Ascending aorta (tissue), 2 donors: ENCODE measurements around the gene RAB9A. TPM values are rescaled to one million over a fixed set of nuclear protein-coding genes. Genes with fewer than 3 reads are reported as not detected.

Source experiments
- DNase-seq, 2 donors: peaks; one replicate each; pipeline ENCODE4 v3.0.0-alpha.2; 2019; ENCODE audit warnings: low spot score in 2 of 2
- H3K27ac ChIP-seq, 2 donors: fragments of 200-600 bp; sonication (generic); one replicate each; pipeline ENCODE4 v1.5.1; 2016 to 2017; ENCODE audit warnings: mild to moderate bottlenecking in 1 of 2
- H3K27me3 ChIP-seq: fragments of 200-600 bp; sonication (generic); one replicate; pipeline ENCODE4 v1.5.1; 2017
- H3K36me3 ChIP-seq, 2 donors: fragments of 200-600 bp; sonication (generic); one replicate each; pipeline ENCODE4 v1.5.1; 2016
- H3K4me1 ChIP-seq, 2 donors: fragments of 200-600 bp; sonication (generic); one replicate each; pipeline ENCODE4 v1.5.1; 2016 to 2017; ENCODE audit warnings: mild to moderate bottlenecking in 1 of 2
- H3K4me3 ChIP-seq, 2 donors: fragments of 200-600 bp; sonication (generic); one replicate each; pipeline ENCODE4 v1.5.1; 2016 to 2017; ENCODE audit warnings: mild to moderate bottlenecking in 1 of 2
- H3K9me3 ChIP-seq, 2 donors: fragments of 200-600 bp; sonication (generic); one replicate each; pipeline ENCODE4 v1.5.1; 2016
- CTCF ChIP-seq, 3 experiments: fragments of 200-600 bp in 2 of 3; fragments of 450-650 bp in 1 of 3; sonication (generic) in 2 of 3; IDR thresholded peaks; one replicate each; pipeline ENCODE4 v1.5.1; 2016 to 2019; ENCODE audit warnings: antibody characterized with exemption in 3 of 3, mild to moderate bottlenecking in 1 of 3, moderate library complexity in 1 of 3
- intact Hi-C: fragments of 100-400 bp; cut with DNase I; formaldehyde crosslinking; loops from one replicate; pipeline ENCODE4 v1.15.1; 2023
- total RNA-seq: library from RNA; depleted of rRNA; stranded (reverse); fragments of >200 nt; gene quantifications from one replicate; pipeline ENCODE4 v1.1.0, GENCODE V29; 2016

RAB9A gene
- total RNA-seq, 1 donor from 2014 or later, result 1.5 TPM

GRCh38 chrX:13649838-13650237 is 39.1 kb upstream of the RAB9A start:
- Histone ChIP-seq H3K4me1 (no peaks in the 10 kb centered on the region), H3K9me3 (no peaks in the 10 kb centered on the region), H3K36me3 (no peaks in the 10 kb centered on the region), H3K4me3 (no peak overlapping the region), H3K27ac (peak overlapping the region; percentile 26 to 64), H3K27me3 (no peaks in the 10 kb centered on the region)
- no peak for TF ChIP-seq CTCF (IDR thresholded peaks at IDR 0.05)
- intact Hi-C loops, result loop anchor here (5.0 to 10.0 kb wide), 5 partner anchors 128 to 835 kb away; no protein-coding TSS in a partner anchor
- DNase-seq, result no peak

- no peaks in the 10 kb centered on the region for H3K36me3 ChIP-seq
- DNase-seq, result no peak
- peak overlapping the region; percentile 26 to 64 for H3K27ac ChIP-seq
- no peak overlapping the region for H3K4me3 ChIP-seq
- no peaks in the 10 kb centered on the region for H3K27me3 ChIP-seq
- intact Hi-C loops, result loop anchor here (5.0 kb wide), 1 partner anchor 128 kb away; no protein-coding TSS in a partner anchor
- no peaks in the 10 kb centered on the region for H3K4me1 ChIP-seq
- no peaks in the 10 kb centered on the region for H3K9me3 ChIP-seq
- no peak for TF ChIP-seq CTCF (IDR thresholded peaks at IDR 0.05)
These were observed 38.6 kb upstream of the RAB9A start for GRCh38 chrX:13650318-13650717.

GRCh38 chrX:13651150-13651549 is 37.8 kb upstream of the RAB9A start:
- Histone ChIP-seq H3K4me3 (no peak overlapping the region), H3K4me1 (no peaks in the 10 kb centered on the region), H3K27me3 (no peaks in the 10 kb centered on the region), H3K9me3 (no peaks in the 10 kb centered on the region), H3K27ac (peak overlapping the region in 1 of 2 donors; percentile 97), H3K36me3 (no peaks in the 10 kb centered on the region)
- no peak for TF ChIP-seq CTCF (IDR thresholded peaks at IDR 0.05)
- no peak for DNase-seq
- intact Hi-C loops, result loop anchor here (5.0 kb wide), 1 partner anchor 129 kb away; no protein-coding TSS in a partner anchor

GRCh38 chrX:13652287-13652793 is 36.6 kb upstream of the RAB9A start:
- intact Hi-C loops, result loop anchor here (2.0 to 5.0 kb wide), 2 partner anchors 130 to 376 kb away; partner anchors contain the start of gene GEMIN8
- H3K9me3 ChIP-seq, result no peaks in the 10 kb centered on the region
- no peaks in the 10 kb centered on the region for H3K36me3 ChIP-seq
- TF ChIP-seq CTCF (IDR thresholded peaks at IDR 0.05), result no peak
- no peaks in the 10 kb centered on the region for H3K4me1 ChIP-seq
- peak overlapping the region; percentile 69 to 85 for H3K4me3 ChIP-seq
- DNase-seq, result no peak
- no peaks in the 10 kb centered on the region for H3K27me3 ChIP-seq
- peak overlapping the region; percentile 64 to 97 for H3K27ac ChIP-seq

GRCh38 chrX:13652850-13653693 is 35.9 kb upstream of the RAB9A start, which contains the start of gene TCEANC:
TCEANC (plus strand) TSS chrX:13653141; CDS start chrX:13662509, 9,368 bp downstream.
- Histone ChIP-seq H3K4me3 (peak within 1 kb of the TSS; percentile 69 to 85), H3K9me3 (no peaks in the 10 kb centered on the region), H3K27ac (peak within 1 kb of the TSS; percentile 96 to 97), H3K36me3 (no peaks in the 10 kb centered on the region), H3K27me3 (no peaks in the 10 kb centered on the region), H3K4me1 (no peaks in the 10 kb centered on the region)
- TF ChIP-seq CTCF (IDR thresholded peaks at IDR 0.05), result no peak
- intact Hi-C loops, result loop anchor here (1.0 to 5.0 kb wide), 4 partner anchors 36 to 376 kb away; partner anchors contain the start of genes GEMIN8, OFD1, RAB9A and TRAPPC2
- peak; percentile 93 to 99 for DNase-seq
